Measurements from ENCODE around the gene MGST3. TPM values are rescaled to one million over a fixed set of nuclear protein-coding genes. Genes with fewer than 3 reads are reported as not detected.
"Not testable (repeated sequence)": the region's sequence is repeated elsewhere in the genome, so short reads cannot be mapped to it uniquely, and the experiment has no call there.

Gene MGST3
- total RNA-seq, 2 donors from 2014 or later = 56.7 to 70.0 TPM

DNA sequence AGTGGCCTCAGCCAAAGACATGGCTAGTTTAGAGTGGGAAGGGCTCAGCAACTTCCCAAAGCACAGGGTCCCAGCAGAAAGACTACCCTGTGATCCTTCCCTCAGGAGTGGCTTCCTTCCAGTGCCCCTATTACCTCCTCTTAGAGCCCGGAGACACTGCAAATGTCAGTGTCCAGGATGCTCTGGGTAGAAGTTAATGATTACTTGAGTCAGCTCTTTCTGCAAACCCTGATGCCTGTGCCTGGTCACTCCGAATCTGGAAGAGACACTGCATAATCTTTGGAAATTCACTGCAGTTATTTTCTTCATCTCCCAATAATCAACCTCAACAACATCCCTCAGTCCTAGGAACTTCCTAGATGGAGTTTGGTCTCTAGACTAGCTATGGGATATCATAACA, 27.2 kb upstream of the MGST3 start:
- no peak for DNase-seq
- Histone ChIP-seq H3K27me3 (no peaks in the 10 kb centered on the region), H3K4me3 (no peak overlapping the region), H3K36me3 (replicated peaks in 1 of 2; ENCODE audit: insufficient read depth in 1 of 2, low read depth in 2 of 2) (no peaks in the 10 kb centered on the region), H3K9me3 (no peaks in the 10 kb centered on the region), H3K27ac (no peak overlapping the region), H3K4me1 (peaks cover 12% of the 10 kb centered on the region)
- no peak for TF ChIP-seq POLR2A (IDR thresholded peaks at IDR 0.05)
- TF ChIP-seq, protein P1, sequence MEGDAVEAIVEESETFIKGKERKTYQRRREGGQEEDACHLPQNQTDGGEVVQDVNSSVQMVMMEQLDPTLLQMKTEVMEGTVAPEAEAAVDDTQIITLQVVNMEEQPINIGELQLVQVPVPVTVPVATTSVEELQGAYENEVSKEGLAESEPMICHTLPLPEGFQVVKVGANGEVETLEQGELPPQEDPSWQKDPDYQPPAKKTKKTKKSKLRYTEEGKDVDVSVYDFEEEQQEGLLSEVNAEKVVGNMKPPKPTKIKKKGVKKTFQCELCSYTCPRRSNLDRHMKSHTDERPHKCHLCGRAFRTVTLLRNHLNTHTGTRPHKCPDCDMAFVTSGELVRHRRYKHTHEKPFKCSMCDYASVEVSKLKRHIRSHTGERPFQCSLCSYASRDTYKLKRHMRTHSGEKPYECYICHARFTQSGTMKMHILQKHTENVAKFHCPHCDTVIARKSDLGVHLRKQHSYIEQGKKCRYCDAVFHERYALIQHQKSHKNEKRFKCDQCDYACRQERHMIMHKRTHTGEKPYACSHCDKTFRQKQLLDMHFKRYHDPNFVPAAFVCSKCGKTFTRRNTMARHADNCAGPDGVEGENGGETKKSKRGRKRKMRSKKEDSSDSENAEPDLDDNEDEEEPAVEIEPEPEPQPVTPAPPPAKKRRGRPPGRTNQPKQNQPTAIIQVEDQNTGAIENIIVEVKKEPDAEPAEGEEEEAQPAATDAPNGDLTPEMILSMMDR (IDR thresholded peaks at IDR 0.05) = no peak
- ATAC-seq = no peak
- WGBS, 2 donors = 42 to 47% methylated on average over 2 of the region's 2 CpGs
- intact Hi-C loops (cut with DNase I) = loop anchor here (10.0 kb wide), 1 partner anchor 311 kb away; no protein-coding TSS in a partner anchor

DNA sequence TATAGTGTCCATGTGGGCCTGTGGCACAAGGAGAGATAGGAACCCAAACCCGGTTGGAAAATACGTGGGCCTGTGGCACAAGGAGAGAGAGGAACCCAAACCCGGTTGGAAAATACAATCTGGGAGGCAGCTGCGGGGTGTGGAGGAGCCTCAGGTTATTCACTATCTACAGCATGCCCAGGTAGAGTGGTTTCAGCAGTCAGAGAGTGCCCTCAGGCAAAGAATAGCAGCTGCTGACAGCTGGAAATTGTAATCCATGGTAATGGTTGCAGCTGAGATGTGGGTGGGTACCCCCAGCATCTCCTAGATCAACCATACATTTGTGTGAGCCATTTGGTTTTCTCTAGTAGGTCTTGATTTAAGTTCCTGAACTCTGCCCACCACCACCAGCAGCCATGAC, 25.8 kb upstream of the MGST3 start:
- TF ChIP-seq, protein P1 (IDR thresholded peaks at IDR 0.05) = no peak
- TF ChIP-seq POLR2A (IDR thresholded peaks at IDR 0.05) = no peak
- WGBS, 2 donors = 90 to 98% methylated on average over 4 of the region's 4 CpGs
- H3K36me3 ChIP-seq (replicated peaks in 1 of 2; ENCODE audit: insufficient read depth in 1 of 2, low read depth in 2 of 2) = no peaks in the 10 kb centered on the region
- H3K4me1 ChIP-seq = peaks cover 8% of the 10 kb centered on the region
- H3K27ac ChIP-seq = no peak overlapping the region
- DNase-seq = no peak
- intact Hi-C loops (cut with DNase I) = loop anchor here (10.0 kb wide), 1 partner anchor 310 kb away; no protein-coding TSS in a partner anchor
- no peak for ATAC-seq
- no peak overlapping the region for H3K4me3 ChIP-seq
- no peaks in the 10 kb centered on the region for H3K9me3 ChIP-seq
- H3K27me3 ChIP-seq = no peaks in the 10 kb centered on the region

DNA sequence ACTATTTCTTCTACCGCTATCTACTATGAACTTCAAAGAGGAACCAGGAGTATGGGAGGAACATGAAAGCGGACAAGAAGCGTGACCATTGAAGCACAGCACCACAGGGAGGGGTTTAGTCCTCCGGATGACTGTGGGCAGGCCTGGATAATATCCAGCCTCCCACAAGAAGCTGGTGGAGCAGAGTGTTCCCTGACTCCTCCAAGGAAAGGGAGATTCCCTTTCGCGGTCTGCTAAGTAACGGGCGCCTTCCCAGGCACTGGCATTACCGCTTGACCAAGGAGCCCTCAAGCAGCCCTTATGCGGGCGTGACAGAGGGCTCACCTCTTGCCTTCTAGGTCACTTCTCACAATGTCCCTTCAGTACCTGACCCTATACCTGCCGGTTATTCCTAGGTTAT, 24.4 kb upstream of the MGST3 start:
- H3K36me3 ChIP-seq (replicated peaks in 1 of 2; ENCODE audit: insufficient read depth in 1 of 2, low read depth in 2 of 2); H3K4me3 ChIP-seq; DNase-seq; H3K27me3 ChIP-seq; ATAC-seq; H3K4me1 ChIP-seq; H3K27ac ChIP-seq; H3K9me3 ChIP-seq: not testable (repeated sequence)
- intact Hi-C loops (cut with DNase I) = loop anchor here (10.0 kb wide), 1 partner anchor 308 kb away; no protein-coding TSS in a partner anchor
- WGBS, 2 donors = 79 to 88% methylated on average over 12 of the region's 12 CpGs

GRCh38 chr1:165610866-165611265, 20.2 kb upstream of the MGST3 start:
- H3K4me1 ChIP-seq = no peaks in the 10 kb centered on the region
- H3K4me3 ChIP-seq = no peak overlapping the region
- no peaks in the 10 kb centered on the region for H3K9me3 ChIP-seq
- 8 to 13% methylated on average over 1 of the region's 1 CpG for WGBS, 2 donors
- no peak for DNase-seq
- no peaks in the 10 kb centered on the region for H3K27me3 ChIP-seq
- intact Hi-C loops (cut with DNase I) = no loop called here
- ATAC-seq = no peak
- no peaks in the 10 kb centered on the region for H3K36me3 ChIP-seq (replicated peaks in 1 of 2; ENCODE audit: insufficient read depth in 1 of 2, low read depth in 2 of 2)
- no peak overlapping the region for H3K27ac ChIP-seq
- TF ChIP-seq POLR2A (IDR thresholded peaks at IDR 0.05) = no peak
- TF ChIP-seq, protein P1 (IDR thresholded peaks at IDR 0.05) = no peak

DNA sequence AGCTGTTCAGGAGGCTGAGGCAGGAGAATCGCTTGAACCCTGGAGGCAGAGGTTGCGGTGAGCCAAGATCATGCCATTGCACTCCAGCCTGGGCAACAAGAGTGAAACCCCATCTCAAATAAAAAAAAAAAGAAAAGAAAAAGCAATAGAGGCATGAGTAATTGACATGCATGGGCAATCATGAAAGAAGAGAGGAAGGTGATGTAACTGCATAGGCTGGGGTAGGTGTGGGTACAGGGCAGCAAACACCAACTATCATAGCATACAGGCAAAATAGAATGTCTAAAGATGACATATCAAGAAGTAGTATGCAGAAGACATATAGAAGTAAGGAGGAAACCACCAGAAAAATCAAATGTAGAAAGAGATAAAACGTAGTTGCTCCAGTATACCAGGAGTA, 19.0 kb upstream of the MGST3 start:
- no peak for DNase-seq

More for the DNA sequence above, 19.0 kb upstream of the MGST3 start:
- Histone ChIP-seq H3K9me3 (no peaks in the 10 kb centered on the region), H3K36me3 (replicated peaks in 1 of 2; ENCODE audit: insufficient read depth in 1 of 2, low read depth in 2 of 2) (no peaks in the 10 kb centered on the region), H3K27me3 (no peaks in the 10 kb centered on the region), H3K4me1 (no peaks in the 10 kb centered on the region), H3K27ac (no peak overlapping the region), H3K4me3 (no peak overlapping the region)
- 90 to 94% methylated on average over 3 of the region's 3 CpGs for WGBS, 2 donors
- TF ChIP-seq, protein P1 (IDR thresholded peaks at IDR 0.05) = no peak
- TF ChIP-seq POLR2A (IDR thresholded peaks at IDR 0.05) = no peak
- intact Hi-C loops (cut with DNase I) = no loop called here
- ATAC-seq = no peak

Data from body of pancreas (tissue), 4 donors.